GM19395 (cell line): ENCODE measurements around the gene R3HDM1.
"Not testable (repeated sequence)": the region's sequence is repeated elsewhere in the genome, so short reads cannot be mapped to it uniquely, and the experiment has no call there.

ENCODE experiments used
- ATAC-seq: cut with Tn5 transposase; IDR thresholded peaks from one replicate; pipeline ENCODE4 v1.9.1; 2021; ENCODE audit warnings: mild to moderate bottlenecking, moderate library complexity; ENCODE audit not compliant: unreplicated experiment

R3HDM1 gene

DNA sequence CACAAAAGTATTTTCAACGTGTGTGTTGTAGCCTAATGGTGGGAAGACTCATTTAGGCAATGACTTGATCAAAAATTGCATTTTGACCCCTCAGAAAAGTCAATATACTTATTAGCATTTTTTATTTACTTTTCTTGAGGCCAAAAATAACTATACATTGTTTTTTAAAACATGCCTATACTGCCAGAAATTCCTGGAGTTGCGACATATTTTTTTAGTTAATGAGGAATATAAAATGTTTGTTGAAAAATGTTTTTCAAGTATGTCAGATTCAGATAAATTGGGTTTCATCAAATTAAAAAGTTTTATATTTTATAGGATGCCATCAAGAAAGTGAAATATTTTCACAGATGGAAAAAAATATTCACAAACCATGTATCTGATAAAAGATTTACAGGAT lies 39.6 kb downstream of the R3HDM1 start:
- ATAC-seq = no peak

DNA sequence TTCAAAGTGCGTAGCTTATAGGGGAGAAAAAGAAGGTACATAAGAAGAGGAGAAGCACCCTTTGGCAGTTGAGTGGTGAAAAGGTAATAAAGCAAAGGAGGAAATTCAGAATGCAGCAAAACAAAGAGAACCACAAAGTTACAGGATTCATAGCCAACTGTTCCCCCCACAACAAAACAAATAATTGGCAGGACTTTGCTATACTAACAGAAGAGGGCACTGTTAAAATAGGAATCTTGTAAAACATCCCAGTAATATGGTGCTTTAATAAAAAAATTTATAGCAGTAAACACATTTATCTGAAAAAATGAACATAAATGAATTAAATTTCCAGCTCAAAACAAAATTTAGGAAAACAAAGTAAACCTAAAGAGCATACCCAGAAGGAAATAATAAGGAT lies 42.3 kb downstream of the R3HDM1 start:
- ATAC-seq = no peak

DNA sequence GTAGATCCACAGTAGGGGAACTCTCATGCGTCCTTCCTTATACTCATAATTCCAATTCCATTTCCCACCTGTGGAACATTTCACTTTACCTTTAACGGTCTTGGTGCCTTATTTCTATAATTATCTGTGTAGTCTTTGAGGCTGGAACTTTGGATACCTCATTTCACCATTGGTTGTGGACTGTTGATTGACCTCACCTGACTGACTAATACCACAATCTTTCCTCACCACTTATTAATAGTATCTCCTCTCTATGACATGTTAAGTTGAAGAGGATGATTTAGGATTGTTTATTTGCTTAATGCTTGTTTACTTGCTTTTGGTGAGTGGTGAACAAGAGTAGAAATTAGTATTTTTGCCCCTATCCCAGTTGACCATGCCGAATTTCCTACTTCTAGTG lies 50.0 kb downstream of the R3HDM1 start:
- ATAC-seq = no peak

DNA sequence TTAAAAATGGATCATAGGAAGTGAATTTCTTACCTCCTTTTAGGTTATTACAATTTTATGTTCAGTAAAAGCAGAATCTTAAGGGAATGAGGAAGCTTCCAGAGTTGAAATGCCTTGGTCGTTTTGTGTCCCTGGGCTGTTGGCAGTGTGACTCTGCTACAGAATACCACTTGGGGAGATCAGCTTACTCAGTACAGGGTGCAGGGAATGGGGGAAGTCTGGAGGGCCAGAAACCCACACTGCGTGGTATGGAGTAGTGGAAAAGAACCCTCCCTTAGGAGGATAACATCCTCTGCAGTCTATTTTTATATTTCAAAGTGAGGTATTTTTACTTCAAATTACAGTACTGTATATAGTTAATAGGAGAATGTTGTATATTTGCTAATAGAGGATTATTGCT lies 51.1 kb downstream of the R3HDM1 start:
- no peak for ATAC-seq

DNA sequence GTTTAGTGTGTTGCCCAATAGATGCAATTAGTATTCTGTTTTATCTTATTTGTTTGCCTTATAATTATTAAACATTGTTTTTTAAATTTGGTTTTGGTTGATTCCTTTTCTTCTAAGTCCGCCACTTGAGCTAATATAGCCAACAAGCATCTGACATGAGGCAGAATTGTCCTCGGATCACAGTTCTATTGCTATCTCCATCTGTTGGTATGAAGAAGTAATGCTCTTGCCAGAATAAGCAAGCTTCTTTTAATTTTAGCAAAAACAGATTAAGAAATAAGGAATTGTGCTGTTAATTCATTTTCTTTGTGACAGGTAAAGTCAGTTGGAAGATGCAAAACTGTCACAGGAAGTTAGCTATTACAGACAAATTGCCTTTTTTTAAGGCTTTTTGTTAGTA lies 54.3 kb downstream of the R3HDM1 start:
- ATAC-seq = no peak

DNA sequence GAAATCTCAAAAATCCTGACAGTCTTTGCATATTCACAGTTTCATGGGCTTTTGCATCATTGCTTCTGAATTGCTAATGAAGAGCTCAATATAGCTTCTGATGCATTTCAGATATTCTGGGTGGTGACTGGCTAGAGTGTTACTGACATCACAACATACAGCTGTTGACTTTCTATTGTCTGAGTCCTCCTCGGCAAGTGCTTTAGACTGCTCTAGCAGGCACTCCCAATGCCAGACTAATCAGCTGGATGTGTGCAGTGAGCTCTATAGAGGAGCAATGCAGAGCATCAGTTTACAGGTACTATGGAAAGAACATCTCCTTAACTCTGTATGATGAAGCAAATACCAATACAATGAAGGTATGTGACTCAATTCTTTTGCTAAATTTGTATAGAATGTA lies 54.9 kb downstream of the R3HDM1 start:
- peak; percentile 50 for ATAC-seq

DNA sequence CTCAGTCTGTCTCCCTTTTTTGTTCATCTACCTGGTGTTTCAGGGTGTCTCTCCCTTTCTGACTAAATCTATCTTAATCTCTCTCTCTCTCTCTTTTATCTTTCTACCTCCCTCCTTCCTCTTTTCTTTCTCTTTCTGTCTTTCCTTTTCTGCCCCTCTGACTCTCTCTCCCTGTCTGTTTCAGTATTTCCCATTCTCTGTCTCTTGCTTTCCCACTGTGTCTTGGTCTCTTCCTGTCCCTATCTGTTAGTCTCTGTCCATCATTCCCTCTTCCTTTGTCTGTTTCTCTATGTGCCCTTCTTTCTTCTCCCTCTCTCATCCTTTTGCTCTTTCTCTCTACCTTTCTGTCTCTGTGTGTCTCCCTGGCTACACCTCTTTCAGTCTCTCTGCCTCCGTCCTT lies 56.7 kb downstream of the R3HDM1 start:
- ATAC-seq = no peak

DNA sequence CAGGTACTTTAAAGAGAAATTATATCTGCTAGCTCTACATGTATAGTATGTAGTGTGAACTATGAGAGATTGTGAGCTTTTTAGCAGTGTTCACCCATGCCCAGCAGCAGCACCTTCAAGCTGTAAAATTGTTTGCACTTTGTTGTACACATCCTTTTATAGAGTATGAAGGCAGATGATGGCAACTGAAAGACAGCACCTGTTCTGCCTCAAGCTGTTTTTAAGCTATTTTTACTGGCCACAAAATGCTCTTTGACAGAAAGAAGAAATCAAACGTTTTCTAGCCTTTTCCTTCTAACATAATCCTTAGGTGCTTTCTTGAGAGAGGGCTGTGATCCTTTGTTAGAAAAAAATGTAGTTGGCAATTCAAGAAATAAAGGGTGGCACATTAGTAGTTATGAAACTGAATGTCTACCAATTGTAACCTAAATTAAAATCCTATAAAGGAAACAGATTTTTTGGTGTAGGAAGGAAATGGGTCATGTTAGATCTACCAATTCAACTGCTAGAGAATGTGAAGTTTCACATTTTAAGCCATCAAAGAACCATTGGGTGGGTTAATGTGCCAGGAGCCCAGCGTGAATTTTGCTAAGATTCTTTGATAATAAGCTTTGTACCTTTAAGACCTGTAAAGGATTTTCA lies 59.5 kb downstream of the R3HDM1 start:
- ATAC-seq = peak; percentile 44

DNA sequence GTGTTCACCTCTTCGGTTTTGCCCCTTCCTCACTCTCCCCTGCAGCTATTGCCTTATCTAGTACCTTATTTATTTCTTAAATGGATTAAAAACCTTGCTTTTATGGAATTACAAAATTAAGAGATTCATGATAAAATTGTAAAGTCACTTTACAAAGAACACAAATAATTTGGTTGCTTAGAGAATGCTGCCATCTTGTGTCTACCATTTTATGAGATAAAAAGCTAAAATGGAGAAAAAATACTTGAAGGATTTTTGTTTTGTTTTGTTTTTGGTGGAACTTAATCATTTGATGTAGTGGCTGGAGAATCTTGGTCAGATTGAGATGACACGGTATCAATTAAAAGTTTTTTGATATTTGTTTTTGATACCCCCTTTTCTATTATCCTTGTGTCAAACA lies 69.6 kb downstream of the R3HDM1 start:
- no peak for ATAC-seq

DNA sequence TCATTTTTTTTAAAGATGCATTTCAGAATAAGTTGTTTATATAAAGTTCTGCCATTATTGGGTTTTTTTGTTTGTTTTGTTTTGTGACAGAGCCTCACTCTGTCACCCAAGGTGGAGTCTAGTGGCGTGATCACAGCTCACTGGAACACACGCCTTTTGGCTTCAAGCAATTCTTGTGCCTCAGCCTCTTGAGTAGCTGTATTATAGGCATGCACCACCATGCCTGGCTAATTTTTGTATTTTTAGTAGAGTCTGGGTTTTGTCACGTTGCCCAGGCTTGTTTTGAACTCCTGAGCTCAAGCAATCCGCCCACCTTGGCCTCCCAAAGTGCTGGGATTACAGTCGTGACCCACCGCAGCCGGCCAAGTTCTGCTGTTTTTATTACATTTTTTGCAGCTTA lies 72.3 kb downstream of the R3HDM1 start:
- no peak for ATAC-seq

DNA sequence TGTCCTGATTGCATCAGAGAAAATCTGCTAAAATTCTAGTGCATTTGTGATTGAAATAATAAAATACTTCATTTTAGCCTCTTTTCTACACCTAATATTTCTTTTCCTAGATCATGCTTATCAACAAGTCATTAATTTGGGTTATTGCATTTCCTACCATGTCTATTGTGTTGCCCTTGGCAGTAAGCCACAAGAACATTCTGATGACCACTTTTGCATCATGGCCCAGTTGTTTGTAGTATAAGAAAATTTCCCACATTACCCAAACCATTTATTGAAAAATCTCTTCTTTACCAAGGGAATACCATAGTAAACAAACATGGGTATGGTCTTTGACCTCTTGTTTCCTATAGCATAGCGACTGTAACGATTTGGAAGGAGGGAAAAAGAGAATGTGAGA lies 76.3 kb downstream of the R3HDM1 start:
- no peak for ATAC-seq

DNA sequence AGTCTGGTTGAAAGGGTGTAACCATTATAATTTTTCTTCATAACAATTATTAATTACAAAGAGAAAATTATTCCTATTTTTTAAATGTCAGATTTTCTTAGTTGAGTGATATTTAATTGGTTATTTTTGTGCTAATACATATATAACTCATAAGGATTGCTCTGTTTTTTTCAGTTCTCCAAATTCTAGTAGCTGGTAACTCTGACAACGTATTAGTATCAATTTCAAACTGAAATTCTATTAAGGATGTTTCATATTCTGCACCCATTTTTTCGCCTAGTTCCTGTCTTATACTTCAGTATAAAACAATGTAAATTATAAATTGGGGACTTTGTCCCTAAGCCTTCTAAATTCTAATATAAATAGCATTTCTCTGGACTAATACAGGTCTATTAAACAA lies 81.0 kb downstream of the R3HDM1 start:
- ATAC-seq = no peak

DNA sequence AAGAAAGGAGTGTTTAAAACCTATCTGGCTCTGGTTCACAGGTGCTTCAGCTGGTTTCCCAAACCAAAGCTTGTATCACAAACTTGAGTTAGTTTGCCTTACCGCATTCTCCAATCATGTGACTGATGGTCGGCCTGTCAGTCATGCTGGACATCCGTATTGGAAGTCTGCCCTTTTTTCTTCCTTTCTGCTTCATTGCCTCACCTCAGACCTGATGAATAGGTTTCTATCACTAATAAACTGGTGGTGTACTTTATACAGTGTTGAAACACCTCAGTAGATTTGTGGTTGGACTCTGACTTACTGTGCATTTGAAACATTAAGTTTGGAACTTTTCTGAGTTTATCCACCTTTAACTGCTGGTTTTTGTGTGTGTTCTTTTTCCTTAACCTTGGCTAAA lies 84.1 kb downstream of the R3HDM1 start:
- no peak for ATAC-seq

DNA sequence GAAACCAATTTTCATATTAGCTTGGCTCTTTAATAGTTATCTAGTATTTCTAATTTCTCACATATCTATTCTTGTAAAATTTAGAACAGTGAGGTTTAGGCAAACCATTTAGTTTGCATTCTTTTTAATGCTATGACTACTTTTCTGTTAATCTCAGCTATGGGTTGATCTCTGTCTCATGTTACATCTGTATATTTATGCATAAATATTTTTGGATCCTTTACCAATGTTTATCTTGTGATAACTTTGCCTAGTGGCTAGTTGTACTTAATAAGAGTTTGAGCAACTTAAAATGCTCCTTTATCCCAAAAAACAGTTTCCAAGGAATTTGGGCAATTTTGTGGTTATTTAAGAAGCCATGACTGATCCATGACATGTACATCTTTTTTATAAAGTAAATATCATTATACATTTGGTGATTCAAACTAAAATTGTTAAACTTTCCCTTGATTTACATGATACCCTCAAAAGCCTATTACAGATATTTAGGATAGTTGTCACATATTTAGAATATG lies 86.3 kb downstream of the R3HDM1 start:
- no peak for ATAC-seq

DNA sequence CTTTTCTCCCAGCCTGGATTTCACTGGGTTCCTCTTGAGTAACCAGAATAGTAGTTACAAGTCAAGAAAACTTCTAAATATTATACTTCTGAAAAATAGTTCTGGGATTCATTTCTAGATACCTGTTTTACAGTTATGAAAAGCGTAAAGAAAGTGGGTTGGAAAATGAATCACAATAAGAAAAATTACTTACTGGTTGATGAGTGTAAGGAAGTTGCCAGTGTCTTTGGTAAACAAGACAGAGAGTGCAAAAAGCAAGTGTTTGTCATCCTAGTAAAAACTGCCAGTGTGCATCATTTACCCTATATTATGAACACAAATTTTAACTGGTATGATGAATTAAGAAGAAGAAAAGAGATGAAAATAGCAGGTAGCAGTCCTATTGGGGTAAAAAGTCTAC lies 88.9 kb downstream of the R3HDM1 start:
- ATAC-seq = no peak

DNA sequence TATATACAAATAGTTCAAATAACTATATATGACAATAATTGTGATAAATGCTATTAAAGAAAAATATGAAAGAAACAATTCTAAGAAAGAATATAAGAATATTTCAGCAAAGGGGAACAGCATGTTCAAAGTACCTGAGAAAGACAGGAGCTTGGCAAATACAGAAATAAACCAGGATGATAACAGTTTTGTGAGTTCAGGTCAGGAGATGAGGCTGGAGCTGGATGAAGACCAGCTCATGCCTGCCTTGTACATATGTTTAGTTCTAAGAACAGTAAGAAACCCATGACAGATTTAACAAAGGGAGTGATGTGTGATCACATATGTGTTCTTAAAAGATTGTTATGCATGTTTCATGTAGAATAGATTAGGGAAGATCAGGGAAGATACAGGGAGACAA lies 98.2 kb downstream of the R3HDM1 start:
- ATAC-seq = no peak

DNA sequence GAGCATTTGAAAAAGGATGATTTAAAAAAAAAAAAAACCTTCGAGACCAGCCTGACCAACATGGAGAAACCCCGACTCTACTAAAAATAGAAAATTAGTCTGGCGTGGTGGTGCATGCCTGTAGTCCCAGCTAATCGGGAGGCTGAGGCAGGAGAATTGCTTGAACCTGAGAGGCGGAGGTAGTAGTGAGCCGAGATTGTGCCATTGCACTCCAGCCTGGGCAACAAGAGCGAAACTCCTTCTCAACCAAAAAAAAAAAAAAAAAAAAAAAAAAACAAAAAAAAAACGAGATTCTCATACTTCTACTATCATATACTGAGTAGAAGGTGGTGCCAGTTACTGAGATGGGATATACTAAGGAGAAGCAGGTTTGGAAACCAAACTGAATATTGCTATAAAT lies 98.8 kb downstream of the R3HDM1 start:
- ATAC-seq = not testable (repeated sequence)

DNA sequence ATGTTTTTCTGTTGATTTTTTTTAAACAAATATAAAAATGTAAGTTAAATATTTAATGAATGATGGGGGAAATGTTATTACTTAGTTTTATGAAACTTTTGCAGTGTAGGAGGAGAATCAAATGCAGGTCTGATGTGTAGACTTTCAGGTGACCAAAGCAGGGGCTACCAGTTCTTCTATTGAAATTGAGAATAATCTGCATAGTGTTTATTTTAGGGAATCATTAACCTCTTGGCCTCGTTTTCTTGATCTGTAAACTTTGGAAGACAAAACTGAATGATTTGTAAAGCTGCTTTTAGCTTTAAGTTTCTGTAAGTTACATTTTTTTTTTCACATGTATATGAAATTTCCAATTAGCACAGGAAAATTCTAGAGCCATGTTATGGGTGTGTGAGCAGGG lies 99.2 kb downstream of the R3HDM1 start:
- ATAC-seq = no peak

DNA sequence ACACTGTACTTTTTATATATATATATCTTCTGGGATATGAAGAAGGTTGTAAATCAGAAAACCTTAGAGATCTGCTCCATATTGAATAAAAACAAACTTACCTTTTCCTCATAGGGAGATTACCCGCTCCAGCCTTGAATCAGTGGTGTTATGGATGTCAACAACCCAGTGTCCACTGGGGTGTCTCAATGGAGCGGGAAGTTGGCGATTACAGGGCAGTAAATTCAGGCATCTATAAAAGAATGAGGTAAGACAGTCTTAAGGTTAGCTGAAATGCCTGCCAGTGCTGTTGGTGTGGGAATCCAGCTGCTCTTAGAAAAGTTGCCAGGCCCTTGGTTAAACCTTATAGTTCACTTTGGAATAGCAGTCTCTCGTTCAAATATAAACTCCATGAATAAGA lies 102.3 kb downstream of the R3HDM1 start:
- no peak for ATAC-seq

DNA sequence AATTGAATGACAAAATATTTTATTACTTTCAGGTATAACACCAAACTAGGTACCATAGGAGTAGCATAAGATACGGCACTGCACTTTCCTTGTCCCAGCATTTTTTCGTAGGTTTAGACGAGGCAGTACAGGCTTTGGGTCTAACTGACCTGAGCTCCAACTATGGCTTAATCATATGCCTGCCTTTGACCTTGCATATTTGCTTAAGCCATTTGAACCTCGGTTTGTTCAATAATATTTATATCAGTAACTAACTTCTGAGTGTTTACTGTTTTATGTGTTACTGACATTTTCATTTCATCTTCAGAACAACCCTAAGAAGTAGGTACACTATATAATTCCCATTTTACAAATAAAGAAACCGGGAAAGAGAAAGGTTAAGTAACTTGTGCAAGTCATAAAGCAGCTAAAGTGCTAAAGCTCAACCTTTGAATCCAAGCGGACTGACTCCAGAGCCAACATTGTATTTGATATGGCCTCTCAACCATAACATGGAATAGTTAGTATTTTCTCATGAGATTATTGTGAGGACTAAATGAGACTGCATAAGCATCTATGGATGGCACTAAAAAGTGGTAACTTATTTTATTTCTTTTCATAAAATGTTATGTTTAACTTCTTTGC lies 104.0 kb downstream of the R3HDM1 start:
- no peak for ATAC-seq

DNA sequence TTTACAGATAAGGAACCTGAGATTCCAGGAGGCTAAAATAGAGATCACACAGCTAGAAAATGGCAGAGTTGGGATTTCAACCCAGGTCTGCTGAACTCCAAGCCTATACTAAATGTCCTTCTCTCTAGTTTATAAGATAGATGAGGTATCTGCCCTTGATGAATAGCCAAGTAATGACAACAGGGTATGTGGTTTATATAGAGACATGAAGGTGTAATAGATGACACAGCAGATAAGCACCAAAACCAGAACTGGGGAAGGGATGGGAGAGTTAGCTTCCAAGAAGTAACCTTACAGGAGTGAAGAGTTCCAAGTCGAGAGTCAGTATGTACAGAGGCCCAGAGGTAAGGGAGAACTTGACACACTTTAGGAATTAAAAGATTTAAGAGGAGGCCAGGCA lies 105.7 kb downstream of the R3HDM1 start:
- peak; percentile 20 for ATAC-seq

DNA sequence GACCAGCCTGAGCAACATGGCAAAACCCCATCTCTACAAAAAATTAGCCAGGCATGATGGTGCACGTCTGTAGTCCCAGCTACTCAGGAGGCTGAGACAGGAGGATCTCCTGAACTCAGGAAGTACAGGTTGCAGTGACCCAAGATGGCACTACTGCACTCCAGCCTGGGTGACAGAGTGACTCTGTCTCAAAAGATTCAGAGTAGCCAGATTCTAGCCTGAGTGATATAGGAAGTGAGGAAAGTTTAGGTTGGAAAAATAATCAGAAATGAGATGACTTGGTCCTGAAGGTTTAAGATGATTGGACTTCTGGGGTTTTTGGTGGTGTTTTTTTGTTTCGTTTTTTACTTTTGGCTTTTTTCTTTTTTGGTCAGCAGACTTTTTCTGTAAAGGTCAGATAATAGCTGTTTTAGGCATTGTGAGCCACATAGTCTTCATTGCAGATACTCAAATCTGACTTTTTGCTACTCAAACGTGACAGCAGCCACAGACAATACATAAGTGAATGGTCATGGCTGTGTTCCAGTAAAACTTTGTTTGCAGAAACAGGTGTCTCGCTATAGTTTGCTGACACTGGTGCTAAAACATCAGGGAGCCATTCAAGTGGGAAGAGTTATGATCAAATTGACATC lies 106.3 kb downstream of the R3HDM1 start:
- ATAC-seq = peak; percentile 68
